Measurements from ENCODE around the gene ELMOD2. TPM values are rescaled to one million over a fixed set of nuclear protein-coding genes. Genes with fewer than 3 reads are reported as not detected.
A peak's percentile ranks its signal among the peaks of the same experiment; 100 is the strongest.

ELMOD2 gene
- total RNA-seq, 6 experiments from 2014 or later = 18.9 to 23.7 (median 21.2) TPM

DNA sequence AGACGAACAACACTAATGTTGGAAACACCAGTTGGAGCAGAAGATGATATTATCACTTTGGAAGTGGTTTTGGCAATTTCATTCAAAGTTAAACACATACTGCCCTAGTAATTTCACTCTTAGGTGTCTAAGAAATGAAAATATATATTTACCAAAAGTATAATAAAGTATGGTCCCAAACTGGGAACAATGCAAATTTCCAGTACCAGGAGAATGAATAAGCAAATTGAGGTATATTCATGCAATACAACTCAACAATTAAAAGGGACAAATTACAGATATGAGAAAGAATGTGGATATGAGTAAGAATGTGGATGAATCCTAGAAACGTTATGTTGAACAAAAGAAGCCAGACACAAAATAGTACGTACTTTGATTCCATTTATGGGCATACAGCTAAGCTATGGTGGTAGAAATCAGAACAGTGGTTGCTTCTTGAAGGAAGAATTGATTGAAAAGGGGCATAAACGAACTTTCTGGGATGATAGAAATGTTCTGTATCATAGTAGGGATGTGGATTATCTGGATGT lies 10.0 kb downstream of the ELMOD2 start:
- Mint-ChIP-seq H3K4me1 (ENCODE audit: low read depth) (peaks cover 28% of the 10 kb centered on the region), H3K36me3 (ENCODE audit: low read depth) (peaks cover 15% of the 10 kb centered on the region; the same call in 1 of the 2 replicates), H3K4me3 (no peak overlapping the region), H3K27me3 (ENCODE audit: insufficient read depth) (no peaks in the 10 kb centered on the region; the same call in 1 of the 2 replicates), H3K9me3 (no peaks in the 10 kb centered on the region), H3K27ac (peak overlapping the region; percentile 76)
- no peak for TF ChIP-seq CTCF (IDR thresholded peaks at IDR 0.05)
- peak; percentile 56 for DNase-seq

DNA sequence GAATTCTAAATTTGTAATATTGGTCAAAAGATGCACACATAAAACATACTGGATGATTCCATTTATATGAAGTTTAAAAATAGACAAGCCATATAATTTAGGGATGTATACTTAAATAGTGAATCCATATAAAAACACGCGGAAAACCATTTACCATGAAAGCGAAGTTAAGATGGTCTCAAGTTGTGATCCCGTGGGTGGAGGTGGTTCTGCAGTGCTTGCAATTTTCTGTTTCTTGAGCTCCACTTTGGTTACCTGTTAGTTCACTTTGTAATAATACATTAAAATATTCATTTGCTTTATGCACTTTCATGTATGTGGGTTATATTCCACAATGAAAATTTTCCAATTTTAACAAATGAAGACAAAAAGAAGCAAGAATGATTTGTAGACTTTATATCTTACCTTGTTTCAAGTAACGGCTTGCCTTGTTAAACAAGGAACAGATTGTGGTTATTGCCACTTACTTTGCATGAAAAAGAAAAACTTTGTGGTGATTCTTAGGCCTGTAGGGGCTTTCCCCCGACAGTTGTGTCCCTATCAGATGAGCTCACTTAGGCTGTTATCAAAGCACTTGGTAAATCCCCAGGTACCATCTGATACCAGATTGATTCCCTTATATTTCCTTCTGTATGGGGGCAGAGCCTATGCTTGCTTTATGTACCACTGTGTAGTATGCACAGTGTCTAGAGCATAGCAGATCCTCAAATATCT lies 32.6 kb downstream of the ELMOD2 start:
- Mint-ChIP-seq H3K27me3 (ENCODE audit: insufficient read depth) (peaks cover 5% of the 10 kb centered on the region), H3K4me3 (no peak overlapping the region), H3K9me3 (no peaks in the 10 kb centered on the region), H3K36me3 (ENCODE audit: low read depth) (no peaks in the 10 kb centered on the region), H3K27ac (no peak overlapping the region), H3K4me1 (ENCODE audit: low read depth) (no peaks in the 10 kb centered on the region)
- DNase-seq = no peak
- TF ChIP-seq CTCF (IDR thresholded peaks at IDR 0.05) = no peak

- no peak overlapping the region for H3K27ac Mint-ChIP-seq
- H3K4me3 Mint-ChIP-seq = no peak overlapping the region
- no peaks in the 10 kb centered on the region for H3K36me3 Mint-ChIP-seq (ENCODE audit: low read depth)
- no peaks in the 10 kb centered on the region for H3K9me3 Mint-ChIP-seq
- peaks cover 7% of the 10 kb centered on the region for H3K27me3 Mint-ChIP-seq (ENCODE audit: insufficient read depth)
- no peak for DNase-seq
- no peaks in the 10 kb centered on the region for H3K4me1 Mint-ChIP-seq (ENCODE audit: low read depth)
- TF ChIP-seq CTCF (IDR thresholded peaks at IDR 0.05) = no peak
Measured at GRCh38 chr4:140557831-140558435, 34.0 kb downstream of the ELMOD2 start.

- H3K4me1 Mint-ChIP-seq (ENCODE audit: low read depth) = no peaks in the 10 kb centered on the region
- DNase-seq = no peak
- no peak for TF ChIP-seq CTCF (IDR thresholded peaks at IDR 0.05)
- peaks cover 7% of the 10 kb centered on the region for H3K27me3 Mint-ChIP-seq (ENCODE audit: insufficient read depth)
- no peaks in the 10 kb centered on the region for H3K36me3 Mint-ChIP-seq (ENCODE audit: low read depth)
- no peak overlapping the region for H3K4me3 Mint-ChIP-seq
- H3K9me3 Mint-ChIP-seq = no peaks in the 10 kb centered on the region
- no peak overlapping the region for H3K27ac Mint-ChIP-seq
Measured at GRCh38 chr4:140559696-140560095, 35.7 kb downstream of the ELMOD2 start.

- TF ChIP-seq CTCF (IDR thresholded peaks at IDR 0.05) = no peak
- Mint-ChIP-seq H3K4me3 (peak within 1 kb of the TSS; percentile 18; the same call in 1 of the 2 replicates), H3K9me3 (peaks cover 20% of the 10 kb centered on the region; the same call in 1 of the 2 replicates), H3K27ac (no peak within 1 kb of the TSS), H3K36me3 (ENCODE audit: low read depth) (0 out of 2 replicates have a peak, but pooled peaks cover 4% of the 10 kb centered on the region), H3K27me3 (ENCODE audit: insufficient read depth) (peaks cover 36% of the 10 kb centered on the region), H3K4me1 (ENCODE audit: low read depth) (no peaks in the 10 kb centered on the region)
- no peak for DNase-seq
Measured at GRCh38 chr4:140568507-140569306, 44.7 kb downstream of the ELMOD2 start, which contains the start of gene UCP1. TSS of gene UCP1 (minus strand) at chr4:140568961. CDS start at chr4:140568729, 232 bp downstream.
